CD4-positive, alpha-beta T cell treated with Interleukin-4 for 4 hours (primary cell): ENCODE results near the gene SPRR5.

ENCODE experiments used
- DNase-seq: peaks from one replicate; pipeline ENCODE4 v3.0.0-alpha.2; 2020

Gene SPRR5

GRCh38 chr1:152951711-152952110, 4.7 kb downstream of the SPRR5 start:
- no peak for DNase-seq

DNA sequence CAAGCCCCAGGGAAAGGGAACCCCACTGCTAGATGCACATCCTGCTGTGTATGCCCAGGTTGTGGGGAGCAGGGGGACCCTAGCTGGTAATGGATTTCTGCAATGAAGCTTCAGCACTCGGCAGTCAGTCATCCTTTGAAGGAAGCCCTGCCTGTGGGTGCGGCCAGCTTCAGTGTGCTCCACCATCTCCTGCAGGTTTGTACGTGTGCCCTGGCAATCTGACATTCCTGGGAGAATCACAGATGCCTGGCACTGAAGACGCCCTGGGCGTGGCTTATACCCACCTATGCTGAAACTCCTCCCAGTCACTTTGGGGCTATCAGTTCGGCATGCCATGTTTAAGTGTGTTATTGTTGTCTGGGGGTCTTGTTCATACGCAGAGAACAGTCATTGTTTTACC, 6.8 kb downstream of the SPRR5 start:
- no peak for DNase-seq

- no peak for DNase-seq
Observed at GRCh38 chr1:152954436-152954835, 7.4 kb downstream of the SPRR5 start.

DNA sequence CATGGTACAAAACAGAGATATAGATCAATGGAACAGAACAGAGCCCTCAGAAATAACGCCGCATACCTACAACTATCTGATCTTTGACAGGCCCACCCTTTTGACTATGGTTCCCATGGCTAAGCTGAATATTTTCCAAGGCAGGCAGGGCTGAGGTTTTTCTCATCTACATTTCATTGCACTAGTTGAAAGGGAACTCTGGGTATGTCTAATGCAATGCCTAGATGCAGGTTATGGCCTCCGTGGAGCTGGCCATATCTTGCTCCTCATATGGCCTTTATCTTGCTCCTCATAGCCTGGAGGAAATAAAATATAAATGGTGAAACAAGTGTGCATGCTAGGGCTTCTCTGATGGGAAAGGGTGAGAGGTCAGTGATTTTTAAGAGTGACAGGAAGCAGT, 10.6 kb downstream of the SPRR5 start:
- DNase-seq, result no peak

DNA sequence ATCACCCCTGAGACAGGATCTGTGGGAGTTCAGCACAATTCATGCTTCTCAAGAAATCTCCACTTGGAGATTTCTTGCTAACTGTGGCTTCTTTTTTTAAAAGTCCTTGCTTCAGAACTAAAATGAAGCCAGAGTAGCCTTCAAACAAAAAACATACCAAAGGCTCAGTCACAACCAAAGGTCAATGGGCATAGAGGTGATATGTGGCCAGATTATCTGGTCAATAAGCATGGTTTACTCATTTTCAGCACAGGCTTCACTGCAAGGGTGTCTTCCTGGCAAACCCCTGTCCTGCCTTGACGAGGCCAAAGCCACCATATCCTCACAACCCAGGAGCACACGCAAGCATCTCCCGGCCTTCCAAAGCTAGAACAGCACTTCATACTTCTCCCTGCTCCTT, 12.3 kb downstream of the SPRR5 start:
- no peak for DNase-seq

DNA sequence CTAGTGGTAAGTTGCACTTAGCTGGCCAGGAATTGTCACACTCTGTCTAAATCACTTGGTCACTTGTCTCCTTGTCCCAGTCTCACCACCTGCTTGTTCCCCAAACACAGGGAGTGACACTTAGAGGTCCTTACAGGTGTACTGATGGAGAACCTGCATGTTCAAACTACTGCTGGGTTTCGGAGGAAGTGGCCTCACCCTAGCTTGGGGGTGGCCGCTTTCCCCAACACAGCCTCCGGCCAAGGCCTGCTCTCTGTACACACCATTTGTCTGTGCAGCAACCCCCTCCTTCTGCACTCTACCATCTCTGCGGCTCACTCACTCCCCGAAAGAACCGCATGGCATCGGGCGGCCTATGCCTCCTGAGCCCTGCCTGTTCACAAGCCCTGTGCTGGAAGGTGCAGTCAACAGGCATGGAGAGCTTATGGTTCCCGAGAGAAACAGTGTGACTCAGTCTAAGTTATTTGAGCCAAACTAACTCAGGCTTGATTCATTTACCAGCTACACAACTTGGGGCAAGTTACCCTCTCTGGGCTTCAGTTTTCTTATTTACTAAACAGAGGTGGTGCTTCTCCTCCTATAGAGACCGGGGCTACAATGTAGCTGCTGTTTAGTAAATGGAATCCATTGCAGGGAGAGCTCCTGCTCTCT, 12.9 kb downstream of the SPRR5 start:
- DNase-seq, result no peak

DNA sequence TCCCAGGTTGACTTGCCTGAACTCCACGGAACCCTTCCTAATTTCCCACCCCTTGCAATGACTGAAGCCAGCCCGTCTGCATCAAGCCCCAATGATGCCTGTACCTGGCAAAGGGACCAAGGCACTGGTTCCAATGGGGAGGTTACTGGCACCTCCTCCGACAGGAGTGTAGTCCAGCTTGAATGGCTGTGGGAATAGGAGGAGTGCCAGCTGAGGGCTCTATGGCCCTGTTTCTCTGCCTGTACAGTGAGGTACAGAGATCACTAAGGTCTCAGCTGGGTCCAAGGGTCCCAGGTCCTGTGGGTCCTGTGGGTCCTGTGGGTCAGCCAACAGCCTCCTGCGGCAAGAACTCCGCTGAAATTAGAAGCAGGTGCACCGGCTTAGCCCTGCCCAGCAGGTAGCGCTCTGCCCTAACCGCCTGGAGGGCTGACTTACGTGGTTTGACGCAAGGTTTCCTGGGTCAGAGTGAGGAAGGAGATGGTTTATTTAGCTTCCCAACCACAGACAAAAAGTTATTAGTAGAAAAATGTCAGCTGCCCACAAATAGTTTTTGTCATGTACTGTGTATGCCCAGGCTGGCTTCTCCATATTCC, 13.5 kb downstream of the SPRR5 start:
- no peak for DNase-seq

- no peak for DNase-seq
Observed at GRCh38 chr1:152961226-152961891, 14.4 kb downstream of the SPRR5 start.

DNA sequence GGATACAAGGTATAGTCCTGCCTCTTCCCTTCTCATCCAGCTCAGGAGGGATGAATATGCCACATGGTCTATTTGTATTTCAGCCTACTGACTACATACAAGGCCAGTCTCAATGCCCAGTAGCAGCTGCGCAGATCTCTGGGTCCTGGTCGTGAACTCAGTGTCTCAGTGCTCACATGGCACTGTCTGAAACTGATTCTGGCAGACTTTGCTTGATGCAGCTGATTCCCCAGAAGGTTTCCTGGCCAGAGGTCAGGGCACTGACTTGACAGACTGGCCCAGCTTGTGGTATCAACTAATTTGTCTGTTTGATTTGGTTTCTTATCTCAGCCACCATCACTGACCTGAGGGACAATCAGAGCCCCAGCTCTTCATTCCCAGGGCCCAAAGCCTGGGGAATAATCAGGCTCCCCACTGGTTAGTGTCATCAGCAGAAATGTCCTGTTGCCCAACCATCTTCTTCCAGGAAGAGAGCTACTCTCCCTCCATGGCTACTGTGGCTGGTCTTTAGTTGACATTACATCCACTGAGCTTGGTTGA, 15.9 kb downstream of the SPRR5 start:
- no peak for DNase-seq

DNA sequence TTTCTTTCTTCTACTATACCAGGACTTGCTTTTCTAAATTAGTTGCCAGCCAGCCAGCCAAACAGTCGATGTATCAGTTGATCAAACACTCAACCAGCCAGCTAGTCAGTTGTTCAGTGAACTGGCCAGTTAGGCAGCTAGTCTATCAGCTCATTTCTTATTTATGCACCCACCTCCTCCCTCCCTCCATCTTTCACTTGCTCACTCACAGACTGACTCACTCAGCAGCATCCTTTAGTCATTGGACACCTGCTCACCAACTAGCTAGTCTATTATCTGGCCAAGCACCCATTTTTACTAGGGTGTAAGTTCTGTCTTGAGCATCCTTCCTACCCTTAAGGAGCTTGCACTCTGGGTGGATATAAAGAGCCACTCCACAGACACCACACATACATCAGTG, 17.5 kb downstream of the SPRR5 start:
- DNase-seq, result no peak

DNA sequence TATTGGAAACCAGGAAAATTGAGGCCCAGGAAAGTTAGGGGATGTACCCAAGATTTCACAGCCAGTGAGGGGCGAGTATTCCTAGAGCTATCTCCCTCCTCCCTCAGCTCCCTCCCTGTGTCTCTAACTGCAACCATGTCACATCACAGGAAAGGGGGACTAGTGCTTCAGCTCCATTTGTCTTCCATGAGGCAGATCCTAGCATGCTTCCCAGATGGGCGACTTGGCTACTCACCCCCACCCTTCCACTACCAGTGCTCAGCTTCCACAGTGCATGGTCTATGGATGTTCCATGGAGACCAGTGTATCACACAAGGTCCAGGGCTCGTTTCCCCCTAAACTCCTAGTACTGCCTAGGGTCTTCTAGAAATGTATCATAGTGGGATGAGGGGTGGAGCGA, 18.8 kb downstream of the SPRR5 start:
- no peak for DNase-seq

DNA sequence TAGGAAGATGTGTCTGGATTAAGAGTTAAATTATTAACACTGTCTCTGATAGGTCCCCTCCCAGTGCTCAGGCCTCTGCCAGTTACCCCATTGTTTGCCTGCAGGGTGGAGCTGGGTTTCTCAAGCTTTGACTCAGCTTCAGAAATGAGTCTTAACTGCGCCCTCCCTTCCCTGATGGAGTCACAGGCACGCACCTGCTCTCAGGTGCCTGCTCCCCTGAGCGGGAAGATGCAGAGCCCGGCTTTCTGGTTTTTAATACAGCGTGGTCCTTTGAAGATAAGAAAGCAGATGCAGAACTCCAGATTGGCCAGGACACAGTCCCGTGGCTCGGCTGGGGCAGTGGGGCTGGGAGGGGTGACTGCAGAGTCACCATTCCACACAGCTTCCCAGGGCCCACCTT, 20.2 kb downstream of the SPRR5 start:
- no peak for DNase-seq

DNA sequence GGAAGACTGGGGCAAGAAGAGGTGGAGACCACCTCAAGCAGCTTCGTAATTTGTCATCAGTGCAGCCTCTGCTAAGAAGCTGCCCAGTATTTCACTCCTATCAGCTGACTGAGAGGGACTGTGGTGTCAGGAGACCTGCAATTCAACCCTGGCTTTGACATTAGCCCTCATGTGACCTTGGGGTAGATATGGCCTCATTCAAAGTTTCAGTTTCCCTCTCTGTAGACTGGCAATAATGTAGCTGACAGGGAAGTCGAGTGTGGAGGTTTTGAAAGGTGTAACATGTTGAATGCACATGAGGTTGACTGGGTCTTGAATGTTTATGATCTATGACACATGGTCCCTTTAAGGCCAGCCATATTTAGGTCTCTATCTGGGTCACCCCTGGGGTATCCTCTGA, 21.2 kb downstream of the SPRR5 start:
- no peak for DNase-seq

GRCh38 chr1:152969036-152969435, 22.0 kb downstream of the SPRR5 start:
- no peak for DNase-seq

GRCh38 chr1:152970495-152970894, 23.5 kb downstream of the SPRR5 start, which contains the start of gene SPRR4:
Gene SPRR4 (plus strand): TSS chr1:152970648. CDS start chr1:152971891, 1,243 bp downstream.
- no peak for DNase-seq

GRCh38 chr1:152972196-152972886, 25.3 kb downstream of the SPRR5 start:
- DNase-seq, result no peak

DNA sequence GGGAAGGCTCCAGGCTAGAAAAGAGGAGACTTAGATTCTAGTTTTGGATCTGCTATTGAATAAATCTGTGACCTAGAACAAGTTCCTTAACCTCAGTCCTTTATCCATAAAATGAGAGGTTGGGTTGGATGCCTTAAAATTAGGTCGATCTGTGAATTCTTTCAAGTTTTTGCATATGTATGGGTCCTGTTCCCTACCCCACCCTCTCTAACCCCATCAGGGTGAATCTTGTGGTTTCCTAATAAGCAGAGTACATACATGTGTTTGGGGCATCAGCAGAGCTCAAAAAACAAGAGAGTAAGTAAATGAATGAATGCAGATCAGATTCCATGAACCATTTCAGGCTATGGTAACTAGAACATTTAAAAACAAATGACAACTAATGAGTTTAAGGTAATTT, 29.7 kb downstream of the SPRR5 start:
- DNase-seq, result no peak

DNA sequence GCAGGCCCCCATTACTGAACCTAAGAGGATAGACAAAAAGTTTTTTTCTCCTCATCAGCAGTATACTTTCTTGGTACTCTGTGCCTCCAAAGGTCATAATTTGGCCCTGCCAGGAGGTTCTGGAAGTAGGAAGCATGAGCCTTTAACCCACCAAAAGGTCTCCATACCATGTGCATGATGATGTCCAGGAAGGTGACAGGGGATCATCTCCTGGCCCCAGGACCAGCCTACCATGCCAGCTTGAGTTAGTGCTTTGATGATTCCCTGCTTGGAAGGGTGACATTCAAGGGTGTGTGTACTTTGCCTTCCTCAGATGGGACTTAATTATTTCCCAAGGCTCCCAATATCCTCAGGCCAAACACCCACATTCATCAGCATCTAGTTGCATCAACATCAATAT, 30.6 kb downstream of the SPRR5 start:
- no peak for DNase-seq

DNA sequence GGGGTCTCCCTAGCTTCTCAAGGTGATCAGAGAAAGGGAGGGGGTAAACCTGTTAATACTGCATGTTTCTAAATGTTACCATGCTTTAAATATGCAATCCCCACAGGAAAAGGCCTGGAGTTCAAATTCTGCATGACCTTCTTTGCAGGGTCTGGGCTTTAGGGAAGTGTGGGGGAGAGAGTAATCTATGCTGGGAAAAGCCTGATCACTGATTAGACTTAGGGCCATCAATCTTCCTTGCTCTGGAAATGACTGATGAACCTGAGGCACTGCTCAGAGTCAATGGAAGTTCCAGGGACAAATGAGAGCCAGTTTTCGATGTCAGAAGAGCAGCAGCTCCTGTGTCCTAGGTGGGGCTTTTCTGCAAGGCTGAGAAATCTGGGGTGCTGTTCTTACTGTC, 33.7 kb downstream of the SPRR5 start:
- DNase-seq, result no peak

- no peak for DNase-seq
Observed at GRCh38 chr1:152981146-152981871, 34.3 kb downstream of the SPRR5 start.

DNA sequence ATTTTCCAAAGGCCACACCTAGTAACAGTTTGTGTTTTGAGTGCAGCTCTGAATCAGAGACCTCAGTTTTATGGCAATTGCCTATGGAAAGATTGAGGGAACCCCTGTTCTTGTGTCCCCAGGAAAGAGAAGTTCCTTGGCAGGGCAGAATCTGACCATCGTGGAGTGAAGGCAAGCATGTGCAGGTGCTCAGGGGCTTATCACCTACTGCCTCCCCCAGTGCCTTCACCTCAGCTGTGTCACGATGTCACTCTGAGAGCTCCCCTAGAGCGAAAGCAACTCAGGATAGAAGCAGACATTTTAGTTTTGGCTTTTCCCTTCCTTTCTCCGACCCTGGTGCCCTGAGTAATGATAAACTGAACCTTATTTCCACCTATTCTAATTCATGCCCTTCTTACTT, 35.1 kb downstream of the SPRR5 start:
- DNase-seq, result no peak

- DNase-seq, result no peak
Observed at GRCh38 chr1:152983234-152983633, 36.2 kb downstream of the SPRR5 start.

- DNase-seq, result no peak
Observed at GRCh38 chr1:152983743-152984142, 36.7 kb downstream of the SPRR5 start, which contains the start of gene SPRR1A. Gene SPRR1A (plus strand): TSS chr1:152984081. CDS start chr1:152985231, 1,150 bp downstream.
